Osteocyte (in vitro differentiated cells): ENCODE results near the gene PARN. TPM values are rescaled to one million over a fixed set of nuclear protein-coding genes. Genes with fewer than 3 reads are reported as not detected.
A peak's percentile ranks its signal among the peaks of the same experiment; 100 is the strongest.

ENCODE experiments used
- DNase-seq: peaks from one replicate; pipeline ENCODE4 v3.0.0; 2021; ENCODE audit warnings: mixed read lengths; ENCODE audit not compliant: unreplicated experiment; ENCODE audit errors: extremely low spot score
- H3K27ac Mint-ChIP-seq: one replicate; pipeline ENCODE4 v1.8.0; 2021; ENCODE audit warnings: mild to moderate bottlenecking, mixed read lengths; ENCODE audit not compliant: unreplicated experiment
- H3K27me3 Mint-ChIP-seq: one replicate; pipeline ENCODE4 v1.8.0; 2021; ENCODE audit warnings: mixed read lengths; ENCODE audit not compliant: unreplicated experiment
- H3K36me3 Mint-ChIP-seq: one replicate; pipeline ENCODE4 v1.8.0; 2021; ENCODE audit warnings: mixed read lengths; ENCODE audit not compliant: unreplicated experiment
- H3K4me1 Mint-ChIP-seq: one replicate; pipeline ENCODE4 v1.8.0; 2021; ENCODE audit warnings: mixed read lengths; ENCODE audit not compliant: unreplicated experiment
- H3K4me3 Mint-ChIP-seq: one replicate; pipeline ENCODE4 v1.8.0; 2021; ENCODE audit warnings: mild to moderate bottlenecking, moderate library complexity, mixed read lengths; ENCODE audit not compliant: unreplicated experiment
- H3K9me3 Mint-ChIP-seq: one replicate; pipeline ENCODE4 v1.8.0; 2021; ENCODE audit warnings: mixed read lengths; ENCODE audit not compliant: unreplicated experiment
- CTCF ChIP-seq: fragments of 200-600 bp; sonication (generic); IDR thresholded peaks from 2 replicates; pipeline ENCODE4 v1.5.0; 2021; ENCODE audit warnings: antibody characterized with exemption, mild to moderate bottlenecking, moderate library complexity
- total RNA-seq: library from RNA; stranded (reverse); gene quantifications from 2 replicates; pipeline ENCODE4 v1.2.1, GENCODE V29; 2021

Gene PARN
- total RNA-seq, 1 donor from 2014 or later = 34.2 TPM

- no peak for TF ChIP-seq CTCF
- Mint-ChIP-seq H3K27me3 (no peaks in the 10 kb centered on the region), H3K4me3 (no peak overlapping the region), H3K27ac (peak overlapping the region; percentile 21), H3K4me1 (peaks cover 27% of the 10 kb centered on the region), H3K9me3 (peaks cover 15% of the 10 kb centered on the region), H3K36me3 (peaks cover 32% of the 10 kb centered on the region)
- no peak for DNase-seq
Measured at GRCh38 chr16:14539156-14539555, 90.9 kb downstream of the PARN start.

GRCh38 chr16:14538604-14539003 lies 91.5 kb downstream of the PARN start:
- peak overlapping the region; percentile 21 for H3K27ac Mint-ChIP-seq
- H3K27me3 Mint-ChIP-seq = no peaks in the 10 kb centered on the region
- peaks cover 15% of the 10 kb centered on the region for H3K9me3 Mint-ChIP-seq
- TF ChIP-seq CTCF = no peak
- no peak for DNase-seq
- H3K36me3 Mint-ChIP-seq = peaks cover 31% of the 10 kb centered on the region
- no peak overlapping the region for H3K4me3 Mint-ChIP-seq
- peaks cover 27% of the 10 kb centered on the region for H3K4me1 Mint-ChIP-seq

DNA sequence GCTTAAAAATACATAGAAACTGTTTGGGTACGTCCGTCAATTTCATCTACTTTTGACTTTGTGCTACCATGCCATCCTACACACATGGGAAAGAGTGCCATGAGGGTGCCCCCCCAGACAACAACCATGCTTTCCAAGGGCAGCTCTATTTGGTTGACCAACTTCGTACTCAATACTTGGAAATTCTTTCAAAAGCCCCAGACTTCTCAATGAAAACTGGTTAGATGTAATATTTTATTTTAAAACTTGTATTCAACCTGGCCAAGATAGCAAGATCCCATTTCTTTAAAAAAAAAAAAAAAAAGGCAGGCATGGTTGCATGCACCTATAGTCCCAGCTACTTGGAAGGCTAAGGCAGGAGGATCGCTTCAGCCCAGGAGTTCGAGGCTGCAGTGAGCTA lies 98.4 kb downstream of the PARN start:
- DNase-seq = no peak
- H3K27me3 Mint-ChIP-seq = no peaks in the 10 kb centered on the region
- no peak for TF ChIP-seq CTCF
- no peak overlapping the region for H3K4me3 Mint-ChIP-seq
- peaks cover 18% of the 10 kb centered on the region for H3K4me1 Mint-ChIP-seq
- H3K9me3 Mint-ChIP-seq = no peaks in the 10 kb centered on the region
- peaks cover 5% of the 10 kb centered on the region for H3K36me3 Mint-ChIP-seq
- H3K27ac Mint-ChIP-seq = no peak overlapping the region

DNA sequence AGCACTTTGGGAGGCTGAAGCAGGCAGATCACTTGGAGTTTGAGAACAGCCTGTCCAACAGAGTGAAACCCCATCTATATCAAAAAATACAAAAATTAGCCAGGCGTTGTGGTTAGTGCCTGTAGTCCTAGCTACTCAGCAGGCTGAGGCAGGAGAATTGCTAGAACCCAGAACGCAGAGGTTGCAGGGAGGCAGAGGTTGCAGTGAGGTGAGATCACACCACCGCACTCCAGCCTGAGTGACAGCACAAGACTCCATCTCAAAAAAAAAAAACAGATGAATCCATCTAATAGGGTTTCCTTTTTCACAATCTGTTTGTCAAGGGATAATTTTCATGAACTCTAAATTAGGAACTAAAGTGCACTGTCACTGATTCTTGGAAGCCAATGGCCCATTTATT lies 99.0 kb downstream of the PARN start:
- TF ChIP-seq CTCF = no peak
- Mint-ChIP-seq H3K4me1 (peaks cover 18% of the 10 kb centered on the region), H3K36me3 (peaks cover 5% of the 10 kb centered on the region), H3K4me3 (no peak overlapping the region), H3K9me3 (no peaks in the 10 kb centered on the region), H3K27me3 (no peaks in the 10 kb centered on the region), H3K27ac (no peak overlapping the region)
- no peak for DNase-seq

GRCh38 chr16:14530046-14530445 lies 100.0 kb downstream of the PARN start:
- no peak overlapping the region for H3K4me3 Mint-ChIP-seq
- H3K9me3 Mint-ChIP-seq = no peaks in the 10 kb centered on the region
- H3K4me1 Mint-ChIP-seq = peaks cover 18% of the 10 kb centered on the region
- H3K27ac Mint-ChIP-seq = no peak overlapping the region
- no peak for DNase-seq
- TF ChIP-seq CTCF = no peak
- H3K36me3 Mint-ChIP-seq = peaks cover 5% of the 10 kb centered on the region
- H3K27me3 Mint-ChIP-seq = no peaks in the 10 kb centered on the region
